Activated naive CD8-positive, alpha-beta T cell treated with anti-CD3 and anti-CD28 coated beads, Interleukin-2, amount 50 U/mL, for 24 hours (primary cell): ENCODE measurements around the gene ATR.
"Not testable (repeated sequence)": the region's sequence is repeated elsewhere in the genome, so short reads cannot be mapped to it uniquely, and the experiment has no call there.

Experiments used
- ATAC-seq: fragments of 150-1000 bp; cut with Tn5 transposase; one replicate; pipeline ENCODE4 v1.10.0; 2021
- DNase-seq: peaks from one replicate; pipeline ENCODE4 v3.0.0; 2021
- H3K27ac Mint-ChIP-seq: one replicate; pipeline ENCODE4 v1.8.0; 2021; ENCODE audit warnings: mild to moderate bottlenecking, mixed read lengths
- H3K27me3 Mint-ChIP-seq: one replicate; pipeline ENCODE4 v1.8.0; 2021; ENCODE audit warnings: mixed read lengths
- H3K36me3 Mint-ChIP-seq: one replicate; pipeline ENCODE4 v1.8.0; 2021; ENCODE audit warnings: low read depth, mixed read lengths
- H3K4me1 Mint-ChIP-seq: one replicate; pipeline ENCODE4 v1.8.0; 2021; ENCODE audit warnings: mixed read lengths
- H3K4me3 Mint-ChIP-seq: one replicate; pipeline ENCODE4 v1.8.0; 2021; ENCODE audit warnings: mild to moderate bottlenecking, moderate library complexity, mixed read lengths
- H3K9me3 Mint-ChIP-seq: one replicate; pipeline ENCODE4 v1.8.0; 2021; ENCODE audit warnings: mixed read lengths

ATR gene

DNA sequence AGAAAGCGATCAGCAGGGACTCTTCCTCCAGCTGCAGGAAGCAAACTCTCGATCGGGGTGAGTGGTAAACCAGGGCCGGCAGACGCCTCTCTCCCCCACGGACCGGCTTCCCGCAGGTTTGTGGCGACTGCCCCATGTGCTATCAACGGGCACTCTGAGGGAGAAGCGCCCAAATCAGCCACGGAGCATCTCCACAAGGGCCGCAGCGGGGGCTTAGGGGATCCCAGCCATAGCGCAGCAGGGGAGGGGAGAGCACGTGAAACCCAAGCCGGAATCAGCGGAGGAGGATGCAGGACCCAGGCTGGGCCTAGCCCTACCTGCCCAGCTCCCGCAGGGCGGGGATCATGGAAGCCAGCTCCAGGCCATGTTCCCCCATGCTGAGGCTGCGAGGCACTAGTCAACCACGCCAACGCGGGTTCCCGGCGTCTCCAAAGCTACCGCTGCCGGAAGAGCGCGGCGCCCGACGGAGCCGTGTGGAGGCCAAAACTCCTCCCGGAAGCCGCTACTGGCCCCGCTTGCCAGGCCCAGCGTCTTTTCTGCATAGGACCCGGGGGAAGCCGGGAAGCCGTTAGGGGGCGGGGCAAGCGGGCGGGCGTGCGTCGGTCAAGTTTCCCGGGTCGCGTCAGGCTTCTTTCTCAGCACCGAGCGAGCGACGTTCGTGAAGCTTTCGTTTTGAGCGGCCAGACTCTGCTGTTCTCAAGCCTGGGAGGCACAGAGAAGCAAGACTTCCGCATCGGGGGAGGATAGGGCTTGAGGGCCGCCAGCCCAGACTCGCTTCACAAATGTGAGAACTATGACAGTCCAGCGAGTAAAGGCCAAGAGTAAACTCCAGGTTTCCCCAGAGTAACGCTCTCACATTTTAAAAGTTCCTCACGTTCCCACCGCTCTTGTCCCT lies at the start of gene ATR:
TSS of gene ATR (minus strand) at position 405 of the 895 bp plus-strand sequence. CDS start at position 376, 29 bp downstream.
- peak; percentile 97 for DNase-seq
- H3K9me3 Mint-ChIP-seq, result no peaks in the 10 kb centered on the region
- ATAC-seq, result peak; percentile 98
- H3K4me3 Mint-ChIP-seq, result peak within 1 kb of the TSS; percentile 100
- H3K27me3 Mint-ChIP-seq, result no peaks in the 10 kb centered on the region
- H3K4me1 Mint-ChIP-seq, result peaks cover 47% of the 10 kb centered on the region
- peaks cover 12% of the 10 kb centered on the region for H3K36me3 Mint-ChIP-seq
- H3K27ac Mint-ChIP-seq, result peak within 1 kb of the TSS; percentile 97

DNA sequence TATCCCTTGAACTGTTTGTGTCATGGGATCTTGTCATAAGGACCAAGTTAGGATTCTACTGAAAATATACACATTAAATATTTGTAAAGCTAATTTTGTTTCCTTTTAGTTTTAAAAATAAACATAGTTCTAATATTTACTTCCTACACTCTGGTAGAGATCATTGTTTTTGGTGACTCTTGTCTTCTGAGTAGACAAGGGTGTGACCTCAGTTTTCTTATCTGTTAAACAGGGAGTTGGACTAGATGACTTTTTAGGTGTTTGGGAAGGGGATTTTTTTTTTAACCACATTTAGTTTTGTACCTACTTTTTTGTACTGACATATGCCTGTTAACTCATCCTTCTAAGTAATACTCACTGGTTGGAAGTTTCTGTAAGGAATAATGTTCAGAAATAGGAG lies 48.4 kb upstream of the ATR start:
- Mint-ChIP-seq H3K4me3 (no peak overlapping the region), H3K9me3 (no peaks in the 10 kb centered on the region), H3K27ac (no peak overlapping the region), H3K36me3 (no peaks in the 10 kb centered on the region), H3K4me1 (peaks cover 4% of the 10 kb centered on the region), H3K27me3 (no peaks in the 10 kb centered on the region)
- ATAC-seq (no peak), DNase-seq (no peak)

DNA sequence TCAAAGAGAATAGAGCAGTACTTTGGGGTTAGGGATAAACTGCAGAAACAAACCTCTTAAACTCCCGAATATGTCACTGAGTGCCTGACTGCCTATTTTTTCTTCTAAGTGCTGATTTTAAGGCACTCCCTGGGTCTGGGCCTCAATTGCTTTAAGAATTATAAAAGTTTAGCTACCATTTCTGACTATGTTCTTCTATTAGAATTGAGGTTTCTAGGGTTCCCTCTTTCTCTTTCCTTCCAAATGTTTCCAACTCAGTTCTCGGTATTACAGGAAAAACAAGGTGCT lies 46.6 kb upstream of the ATR start:
- Mint-ChIP-seq H3K4me3 (no peak overlapping the region), H3K4me1 (peaks cover 4% of the 10 kb centered on the region), H3K9me3 (no peaks in the 10 kb centered on the region), H3K27me3 (no peaks in the 10 kb centered on the region), H3K36me3 (no peaks in the 10 kb centered on the region), H3K27ac (no peak overlapping the region)
- ATAC-seq (no peak), DNase-seq (no peak)

DNA sequence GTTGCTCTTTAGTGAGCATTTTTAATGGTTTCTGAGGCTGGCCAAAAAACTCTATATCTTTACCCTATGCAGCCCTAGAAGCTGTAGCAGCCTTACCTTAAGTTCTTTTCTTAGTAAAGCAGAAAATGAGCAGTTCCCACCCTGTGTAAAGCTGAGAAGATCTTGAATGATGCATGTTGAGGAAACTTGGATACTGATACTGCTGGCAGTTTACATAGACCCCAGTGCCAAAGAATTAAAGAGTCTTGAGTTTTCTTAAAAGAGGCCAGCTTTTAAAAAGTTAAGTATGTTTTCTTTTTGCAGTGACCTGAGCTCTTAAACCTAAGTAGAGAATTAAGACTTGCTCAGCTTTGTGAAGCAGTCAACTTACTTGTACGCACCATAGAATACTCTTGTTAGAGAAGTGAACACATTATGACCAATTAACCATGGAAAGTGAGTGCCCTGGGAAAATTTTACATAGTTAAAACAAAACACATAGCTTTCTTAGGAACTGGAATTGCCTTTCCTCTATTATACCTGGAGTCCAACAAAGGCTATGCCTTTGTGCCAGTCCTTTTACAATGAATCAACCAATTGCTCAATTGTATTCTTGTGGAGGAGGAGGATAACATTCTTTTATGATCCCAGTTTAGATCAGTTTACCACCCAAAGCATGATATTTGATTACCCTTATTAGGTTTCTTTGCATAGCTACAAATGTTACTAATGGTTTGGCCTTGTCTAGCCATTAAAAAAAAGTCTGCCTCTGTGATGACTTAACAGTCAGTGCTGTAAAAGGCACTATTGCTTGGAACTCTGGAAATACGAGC lies 46.0 kb upstream of the ATR start:
- H3K27ac Mint-ChIP-seq, result no peak overlapping the region
- no peaks in the 10 kb centered on the region for H3K27me3 Mint-ChIP-seq

DNA sequence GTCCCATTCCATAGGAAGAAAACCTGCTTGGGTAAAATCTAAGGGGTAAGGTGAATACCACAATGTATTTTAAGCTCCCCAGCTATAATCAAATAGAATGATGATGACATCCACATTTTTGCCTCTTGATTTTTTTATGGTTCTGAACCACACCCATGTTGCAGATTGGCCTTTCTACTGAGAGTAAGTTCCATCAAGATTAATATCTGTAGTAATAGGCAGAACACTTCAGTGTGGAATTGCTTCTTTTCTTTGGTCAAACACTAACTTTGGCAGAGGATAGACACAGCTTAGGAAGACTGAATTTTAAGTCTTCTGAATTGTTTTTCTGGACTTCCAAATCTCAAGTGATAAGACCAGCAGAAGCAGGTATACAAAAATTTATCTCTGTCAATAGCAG lies 44.7 kb upstream of the ATR start:
- Mint-ChIP-seq H3K4me3 (no peak overlapping the region), H3K36me3 (no peaks in the 10 kb centered on the region), H3K27ac (no peak overlapping the region), H3K27me3 (no peaks in the 10 kb centered on the region), H3K4me1 (peaks cover 4% of the 10 kb centered on the region), H3K9me3 (no peaks in the 10 kb centered on the region)
- DNase-seq (no peak), ATAC-seq (no peak)

More for the DNA sequence above, 46.0 kb upstream of the ATR start:
- no peaks in the 10 kb centered on the region for H3K9me3 Mint-ChIP-seq
- no peak for ATAC-seq
- H3K36me3 Mint-ChIP-seq, result no peaks in the 10 kb centered on the region
- no peak for DNase-seq
- H3K4me1 Mint-ChIP-seq, result peaks cover 4% of the 10 kb centered on the region
- H3K4me3 Mint-ChIP-seq, result no peak overlapping the region

DNA sequence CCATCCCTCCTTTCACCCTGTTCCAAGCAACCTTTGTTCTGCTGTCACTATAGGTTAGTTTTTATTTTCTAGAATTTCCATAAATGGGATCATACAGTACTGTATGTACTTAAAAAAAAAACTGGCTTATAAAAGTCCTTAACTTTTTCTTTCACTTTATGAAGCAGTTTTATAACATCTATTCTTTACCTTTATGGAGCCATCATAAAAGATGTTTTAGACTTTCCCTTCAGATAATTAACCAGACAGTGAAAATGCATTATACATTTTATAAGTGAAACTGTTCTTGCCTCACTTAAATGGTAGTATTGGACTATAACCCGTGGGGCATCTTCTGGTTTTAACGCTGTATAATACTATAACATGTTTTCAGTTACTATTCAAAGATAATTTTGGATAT lies 43.9 kb upstream of the ATR start:
- H3K27ac Mint-ChIP-seq, result no peak overlapping the region
- H3K4me3 Mint-ChIP-seq, result no peak overlapping the region
- no peak for DNase-seq
- no peak for ATAC-seq
- H3K36me3 Mint-ChIP-seq, result no peaks in the 10 kb centered on the region
- peaks cover 4% of the 10 kb centered on the region for H3K4me1 Mint-ChIP-seq
- H3K9me3 Mint-ChIP-seq, result no peaks in the 10 kb centered on the region
- H3K27me3 Mint-ChIP-seq, result no peaks in the 10 kb centered on the region

DNA sequence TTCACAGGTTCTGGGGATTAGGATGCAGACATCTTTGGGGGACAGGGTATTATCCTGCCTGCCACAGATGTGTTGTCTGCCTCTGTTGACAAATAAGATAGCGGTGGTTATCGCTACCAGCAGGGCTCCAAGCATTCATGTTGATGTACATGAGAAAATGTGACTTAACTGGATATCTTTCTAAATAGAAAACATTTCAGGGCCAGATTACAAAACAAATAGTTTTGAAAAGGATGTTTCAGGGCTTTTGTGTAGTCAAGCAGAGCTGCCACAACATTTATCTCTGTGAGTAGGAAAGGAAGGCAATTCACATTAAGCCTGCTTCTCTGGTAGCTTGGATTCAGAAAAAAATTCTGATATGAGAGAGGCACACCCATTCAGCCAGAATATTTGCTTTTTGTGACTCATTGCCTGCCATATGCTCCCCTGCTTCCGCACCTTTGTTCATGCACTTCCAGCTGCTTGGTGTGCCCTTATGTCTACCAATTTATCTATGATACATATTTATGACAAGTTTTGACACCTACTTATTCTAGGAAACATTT lies 40.5 kb upstream of the ATR start:
- no peaks in the 10 kb centered on the region for H3K27me3 Mint-ChIP-seq
- no peak overlapping the region for H3K4me3 Mint-ChIP-seq
- ATAC-seq (no peak), DNase-seq (no peak)
- no peaks in the 10 kb centered on the region for H3K9me3 Mint-ChIP-seq
- no peaks in the 10 kb centered on the region for H3K4me1 Mint-ChIP-seq
- no peaks in the 10 kb centered on the region for H3K36me3 Mint-ChIP-seq
- H3K27ac Mint-ChIP-seq, result no peak overlapping the region

DNA sequence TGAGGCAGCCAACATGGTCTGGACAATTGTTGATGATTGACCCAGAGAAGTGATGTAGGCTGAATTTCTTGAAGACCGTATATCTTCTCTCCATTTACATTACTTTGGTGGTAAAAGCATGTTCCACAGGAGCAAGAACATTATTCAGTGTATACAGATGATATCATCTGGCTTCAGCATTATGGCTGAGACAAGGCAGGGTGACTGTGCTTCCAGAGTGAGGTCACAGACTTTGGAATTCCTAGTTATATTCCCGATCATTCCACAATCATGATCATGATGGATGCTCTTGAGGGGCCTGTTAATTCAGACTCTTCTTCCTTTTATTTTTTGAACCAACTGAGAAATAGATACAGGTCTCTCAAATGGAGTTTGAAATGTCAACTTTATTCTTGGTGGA lies 36.6 kb upstream of the ATR start:
- Mint-ChIP-seq H3K27me3 (no peaks in the 10 kb centered on the region), H3K27ac (no peak overlapping the region), H3K4me3 (no peak overlapping the region), H3K36me3 (no peaks in the 10 kb centered on the region), H3K9me3 (no peaks in the 10 kb centered on the region), H3K4me1 (no peaks in the 10 kb centered on the region)
- no peak for ATAC-seq
- no peak for DNase-seq

DNA sequence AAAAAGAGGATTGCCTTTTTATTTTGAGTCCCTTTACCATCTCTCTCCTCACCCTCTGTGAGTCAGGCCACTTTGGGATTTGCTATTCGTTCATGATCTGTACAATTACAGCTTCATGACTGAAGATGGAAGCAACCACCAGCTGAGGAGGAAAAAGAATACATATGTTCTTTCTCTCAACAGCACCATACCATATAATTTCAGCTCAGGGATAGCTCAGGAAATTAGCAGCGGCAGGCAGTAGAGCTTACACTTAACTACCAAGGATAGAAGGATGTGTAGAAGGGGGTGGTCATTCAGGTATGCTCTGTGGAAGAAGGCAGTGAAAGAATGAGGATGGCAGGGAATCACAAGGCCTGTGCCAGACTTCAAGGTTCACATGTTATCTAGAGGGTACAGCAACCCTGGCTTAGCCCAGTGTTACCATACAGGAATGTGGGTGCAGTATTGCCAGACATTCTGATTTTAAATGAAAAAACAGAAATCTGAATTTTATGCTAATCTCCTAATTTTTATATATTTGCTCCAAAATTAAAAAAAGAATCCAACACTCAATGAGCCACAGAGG lies 35.6 kb upstream of the ATR start:
- Mint-ChIP-seq H3K4me3 (no peak overlapping the region), H3K27me3 (no peaks in the 10 kb centered on the region), H3K4me1 (no peaks in the 10 kb centered on the region), H3K9me3 (no peaks in the 10 kb centered on the region), H3K27ac (no peak overlapping the region), H3K36me3 (no peaks in the 10 kb centered on the region)
- no peak for DNase-seq
- no peak for ATAC-seq

DNA sequence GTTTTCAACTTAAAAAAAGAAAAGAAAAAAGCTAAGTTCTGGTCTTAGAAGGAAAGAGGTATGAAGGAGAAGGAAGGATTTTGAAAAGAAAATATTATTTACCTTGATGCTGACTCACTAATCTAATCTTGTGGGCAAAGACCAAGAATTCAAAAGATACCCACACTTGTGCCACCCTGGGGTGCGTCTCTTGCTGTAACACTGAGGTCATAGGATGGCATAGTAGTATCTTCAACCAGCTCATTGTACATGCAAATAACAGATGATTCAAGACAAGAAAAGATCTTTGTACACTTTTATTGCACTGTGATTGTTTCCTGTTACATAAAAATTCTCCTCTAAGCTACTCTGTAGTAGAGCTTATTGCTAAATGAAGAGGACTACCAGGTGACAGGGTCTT lies 35.0 kb upstream of the ATR start:
- DNase-seq (no peak), ATAC-seq (no peak)
- H3K27ac Mint-ChIP-seq, result no peak overlapping the region
- no peak overlapping the region for H3K4me3 Mint-ChIP-seq
- H3K9me3 Mint-ChIP-seq, result no peaks in the 10 kb centered on the region
- no peaks in the 10 kb centered on the region for H3K27me3 Mint-ChIP-seq
- no peaks in the 10 kb centered on the region for H3K36me3 Mint-ChIP-seq
- H3K4me1 Mint-ChIP-seq, result no peaks in the 10 kb centered on the region

DNA sequence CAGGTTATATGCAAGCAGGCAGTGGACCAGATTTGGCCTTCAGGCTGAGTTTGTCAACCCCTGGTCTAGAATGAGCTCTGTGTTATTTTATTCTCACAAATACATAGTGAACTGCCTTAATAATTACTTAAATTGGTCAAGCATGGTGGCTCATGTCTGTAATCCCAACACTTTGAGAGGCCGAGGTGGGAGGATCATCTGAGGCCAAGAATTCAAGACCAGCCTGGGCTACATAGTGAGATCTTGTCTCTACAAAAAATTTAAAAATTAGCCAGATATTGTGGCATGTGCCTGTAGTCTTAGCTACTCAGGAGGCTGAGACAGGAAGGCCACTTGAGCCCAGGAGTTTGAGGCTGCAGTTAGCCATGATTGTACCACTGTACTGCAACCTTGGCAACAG lies 32.7 kb upstream of the ATR start:
- Mint-ChIP-seq H3K36me3 (no peaks in the 10 kb centered on the region), H3K27me3 (no peaks in the 10 kb centered on the region), H3K4me3 (no peak overlapping the region), H3K9me3 (no peaks in the 10 kb centered on the region), H3K4me1 (no peaks in the 10 kb centered on the region), H3K27ac (no peak overlapping the region)
- ATAC-seq, result no peak
- no peak for DNase-seq

DNA sequence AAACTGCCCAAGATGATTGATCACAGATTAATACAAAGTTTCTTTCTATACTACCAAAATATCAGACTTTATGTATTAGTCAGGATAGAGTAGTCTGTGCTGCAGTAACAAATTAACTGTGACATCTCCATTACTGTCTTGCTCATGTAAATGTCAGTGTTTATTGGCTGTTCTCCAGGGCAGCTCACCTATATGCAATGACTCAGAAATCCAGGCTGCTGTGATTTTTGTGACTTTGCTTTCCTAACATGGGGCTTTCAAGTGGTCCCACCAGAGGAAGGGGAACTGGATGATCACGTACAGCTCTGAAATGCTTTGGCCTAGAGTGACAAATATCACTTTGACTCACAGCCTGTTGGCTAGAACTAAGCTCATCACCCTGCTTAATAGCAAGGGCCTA lies 30.6 kb upstream of the ATR start:
- Mint-ChIP-seq H3K4me3 (no peak overlapping the region), H3K27ac (no peak overlapping the region), H3K9me3 (no peaks in the 10 kb centered on the region), H3K27me3 (no peaks in the 10 kb centered on the region), H3K36me3 (no peaks in the 10 kb centered on the region), H3K4me1 (no peaks in the 10 kb centered on the region)
- DNase-seq, result no peak
- ATAC-seq, result peak; percentile 33

DNA sequence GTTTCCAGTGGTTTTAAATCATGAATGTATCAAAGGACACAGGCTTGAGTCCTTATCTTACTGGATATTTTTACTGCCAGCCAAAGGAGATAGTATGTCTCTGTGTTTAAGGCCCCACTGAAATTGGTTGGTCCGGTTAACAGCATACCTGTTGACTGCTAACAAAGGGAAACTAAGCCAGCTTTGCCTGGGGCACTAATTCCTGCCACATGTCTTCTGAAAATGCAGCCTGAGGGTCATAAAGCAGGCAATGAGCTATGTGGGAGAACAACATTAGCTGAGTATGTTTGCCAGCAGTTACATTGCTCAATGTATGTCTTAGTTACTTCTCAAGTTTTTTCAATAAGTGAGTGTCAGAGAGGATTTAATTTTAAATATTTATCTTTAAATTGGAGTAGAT lies 30.1 kb upstream of the ATR start:
- Mint-ChIP-seq H3K9me3 (no peaks in the 10 kb centered on the region), H3K4me1 (no peaks in the 10 kb centered on the region), H3K27me3 (no peaks in the 10 kb centered on the region), H3K36me3 (no peaks in the 10 kb centered on the region), H3K4me3 (no peak overlapping the region), H3K27ac (no peak overlapping the region)
- ATAC-seq (no peak), DNase-seq (no peak)

DNA sequence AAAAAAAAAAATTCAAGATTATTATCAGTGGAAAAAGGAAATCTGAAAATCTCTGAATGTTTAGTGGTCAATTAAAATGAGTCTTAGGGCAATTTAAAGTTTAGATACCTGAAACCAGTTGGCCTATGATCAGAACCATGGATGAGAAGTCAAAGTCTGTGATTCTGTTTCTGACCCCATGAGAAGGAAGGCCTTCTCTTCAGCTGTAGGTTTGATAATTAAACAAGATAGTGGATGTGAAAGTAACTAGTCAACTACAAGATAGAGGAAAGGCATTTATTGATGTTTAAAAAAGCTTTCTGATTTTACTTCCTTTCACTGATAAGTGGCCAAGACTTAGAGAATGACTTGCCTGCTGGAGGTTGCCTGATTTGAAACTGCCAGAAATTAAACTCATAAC lies 26.4 kb upstream of the ATR start:
- ATAC-seq (no peak), DNase-seq (no peak)
- Mint-ChIP-seq H3K4me3 (no peak overlapping the region), H3K9me3 (no peaks in the 10 kb centered on the region), H3K36me3 (no peaks in the 10 kb centered on the region), H3K27me3 (no peaks in the 10 kb centered on the region), H3K4me1 (no peaks in the 10 kb centered on the region), H3K27ac (no peak overlapping the region)

DNA sequence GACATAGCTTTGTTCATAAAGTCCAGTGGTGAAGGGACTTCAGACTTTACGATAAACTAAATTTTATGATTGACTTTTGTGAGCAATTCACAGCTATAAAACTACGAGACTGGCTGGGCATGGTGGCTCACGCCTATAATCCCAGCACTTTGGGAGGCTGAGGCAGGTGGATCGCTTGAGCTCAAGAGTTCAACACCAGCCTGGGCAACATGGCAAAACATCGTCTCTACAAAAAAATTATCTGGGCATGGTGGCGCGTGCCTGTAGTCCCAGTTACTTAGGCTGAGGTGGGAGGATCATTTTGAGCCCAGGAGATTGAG lies 24.8 kb upstream of the ATR start:
- not testable (repeated sequence) for H3K27ac Mint-ChIP-seq, H3K9me3 Mint-ChIP-seq, H3K36me3 Mint-ChIP-seq, H3K27me3 Mint-ChIP-seq, H3K4me3 Mint-ChIP-seq, H3K4me1 Mint-ChIP-seq, DNase-seq, ATAC-seq
